Raji (cell line): ENCODE measurements around the gene ZNF10.

ENCODE experiments used
- POLR2A ChIP-seq: IDR thresholded peaks from 2 replicates; pipeline ENCODE4 v1.6.1; 2011; ENCODE audit warnings: low read depth, low read length, control low read depth; ENCODE audit not compliant: insufficient read depth

ZNF10 gene

DNA sequence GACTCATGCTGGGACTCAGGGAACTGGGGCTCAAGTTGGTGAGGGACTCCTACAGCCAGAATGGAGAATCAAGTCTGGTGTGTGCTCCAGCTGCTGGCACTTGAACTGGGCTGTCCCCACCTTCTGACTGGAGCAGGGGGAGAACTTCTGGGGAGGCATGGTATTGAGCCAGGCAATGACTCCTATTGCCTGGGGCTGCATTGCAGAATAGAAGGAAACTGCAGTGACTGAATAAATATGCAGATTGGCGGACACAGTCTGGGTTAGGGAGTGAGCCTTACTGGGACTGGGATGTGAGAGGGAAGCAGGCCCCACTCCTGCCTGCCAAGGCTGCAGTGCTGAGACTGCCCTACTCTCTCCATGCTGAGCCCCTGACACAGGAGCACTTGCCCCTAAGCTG lies 42.1 kb downstream of the ZNF10 start:
- TF ChIP-seq POLR2A, result no peak

DNA sequence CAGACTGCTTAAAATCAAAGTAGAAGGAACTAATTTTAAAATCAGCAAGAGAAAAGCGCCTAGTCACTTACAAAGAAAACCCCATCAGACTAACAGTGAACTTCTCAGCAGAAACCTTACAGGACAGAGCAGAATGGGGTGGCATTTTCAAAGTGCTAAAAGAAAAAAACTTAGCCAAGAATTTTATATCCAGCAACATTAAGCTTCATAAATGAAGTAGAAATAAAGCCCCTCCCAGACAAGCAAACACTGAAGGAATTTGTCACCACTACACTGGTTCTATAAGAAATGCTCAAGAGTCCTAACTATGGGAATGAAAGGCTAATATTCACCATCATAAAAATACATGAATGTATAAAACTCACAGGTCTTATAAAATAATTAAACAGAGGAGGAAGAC lies 44.5 kb downstream of the ZNF10 start:
- TF ChIP-seq POLR2A, result no peak

DNA sequence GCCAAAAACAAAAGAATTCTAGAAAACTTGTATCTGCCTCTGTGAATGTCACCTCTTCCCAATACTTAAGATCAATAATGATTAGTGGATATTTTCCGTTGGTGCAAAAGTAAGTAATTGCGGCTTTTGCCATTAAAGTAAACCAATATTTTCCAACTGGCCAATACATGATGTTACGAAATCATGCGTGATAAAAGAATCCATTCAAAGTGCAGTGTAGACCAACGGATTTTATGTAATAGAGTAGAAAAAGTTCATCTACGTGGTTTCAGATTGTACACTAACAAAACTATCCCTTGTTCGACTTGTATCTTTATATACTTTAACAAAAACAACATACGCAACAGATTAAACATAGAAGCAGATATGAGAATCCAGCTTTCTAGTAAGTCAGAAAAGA lies 50.2 kb downstream of the ZNF10 start:
- no peak for TF ChIP-seq POLR2A

DNA sequence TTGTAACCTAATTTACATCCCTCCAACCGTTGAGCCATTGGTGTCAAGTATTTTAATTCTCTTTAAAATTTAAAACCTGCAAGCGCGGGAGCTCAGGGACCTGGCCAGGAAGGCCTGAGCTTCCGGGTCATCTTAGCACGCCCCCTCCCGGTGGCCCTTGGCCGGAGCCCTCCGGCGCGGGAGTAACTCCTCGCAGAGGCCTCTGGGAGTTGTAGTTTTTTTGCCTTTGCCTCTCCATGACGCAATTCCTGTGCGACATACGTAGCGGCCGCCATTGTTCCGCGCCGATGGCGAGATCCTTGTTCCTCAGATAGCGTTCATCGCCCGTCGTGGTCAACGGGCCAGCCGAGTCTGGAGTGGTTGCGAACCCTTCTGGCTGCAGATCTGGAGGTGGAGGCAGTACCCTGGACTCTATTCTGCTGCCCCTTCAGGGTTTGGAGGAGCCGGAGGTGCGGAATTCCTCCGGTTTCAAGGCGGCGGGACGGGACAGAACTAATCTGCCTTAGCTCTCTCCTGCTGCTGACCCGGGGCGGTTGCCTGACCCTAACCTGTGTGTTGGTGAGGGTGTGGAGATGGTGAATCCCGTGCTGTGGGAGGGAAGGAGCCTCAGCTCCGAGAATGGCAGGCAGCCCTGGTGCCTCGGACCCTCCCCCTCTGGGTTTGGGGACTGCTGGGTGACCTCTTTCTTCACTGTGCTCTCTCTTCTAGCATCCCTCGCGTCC lies 51.0 kb downstream of the ZNF10 start, which contains the start of gene ZNF268:
Gene ZNF268, plus strand, starts transcription at position 258 of the 722 bp plus-strand sequence. CDS start 503 bp downstream, outside the sequence.
- TF ChIP-seq POLR2A, result peak; percentile 62

DNA sequence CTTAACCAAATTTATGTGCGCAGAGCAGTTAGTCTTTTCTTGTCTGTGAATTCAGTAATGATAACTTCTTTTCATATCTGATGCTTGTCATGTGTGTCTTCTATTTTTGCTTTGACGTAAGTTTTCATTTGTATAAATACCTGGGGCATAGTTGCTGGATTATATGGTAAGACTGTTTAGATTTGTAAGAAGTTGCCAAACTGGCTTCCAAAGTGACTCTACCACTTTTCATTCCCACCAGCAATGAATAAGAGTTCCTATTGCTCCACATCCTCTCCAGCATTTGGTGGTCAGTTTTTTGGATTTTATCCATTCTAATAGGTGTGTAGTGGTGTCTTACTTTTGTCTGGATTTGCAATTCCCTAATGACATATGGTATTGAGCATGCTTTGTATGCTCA lies 59.7 kb downstream of the ZNF10 start:
- no peak for TF ChIP-seq POLR2A

DNA sequence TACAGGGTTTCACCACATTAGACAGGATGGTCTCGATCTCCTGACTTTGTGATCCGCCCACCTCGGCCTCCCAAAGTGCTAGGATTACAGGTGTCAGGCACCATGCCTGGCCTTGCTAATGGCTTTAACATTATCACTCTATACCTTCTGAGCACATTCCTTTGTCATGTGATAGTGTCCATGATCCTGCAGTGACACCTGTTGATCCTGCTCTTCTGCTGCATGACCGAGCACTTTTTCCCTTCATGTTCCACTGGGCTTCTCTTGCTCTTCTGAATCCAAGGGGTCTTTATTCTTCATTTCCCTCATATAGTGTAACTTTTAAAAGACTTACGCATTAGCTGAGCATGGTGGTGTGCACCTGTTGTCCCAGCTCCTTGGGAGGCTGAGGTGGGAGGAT lies 62.4 kb downstream of the ZNF10 start:
- no peak for TF ChIP-seq POLR2A

DNA sequence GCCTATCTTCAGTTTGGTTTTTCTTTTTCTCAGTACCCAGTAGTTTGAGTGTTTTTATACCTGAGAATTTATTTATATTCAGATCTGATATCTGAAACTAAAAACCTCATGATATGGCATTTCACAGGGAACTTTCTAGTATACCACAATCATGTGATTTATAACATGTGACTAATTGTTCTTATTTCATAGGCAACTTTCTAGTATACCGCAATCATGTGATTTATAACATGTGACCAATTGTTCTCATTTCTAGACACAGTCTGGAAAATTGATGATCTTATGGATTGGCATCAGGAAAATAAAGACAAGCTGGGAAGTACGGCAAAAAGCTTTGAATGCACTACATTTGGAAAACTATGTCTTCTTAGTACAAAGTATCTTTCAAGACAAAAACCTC lies 71.5 kb downstream of the ZNF10 start:
- no peak for TF ChIP-seq POLR2A

DNA sequence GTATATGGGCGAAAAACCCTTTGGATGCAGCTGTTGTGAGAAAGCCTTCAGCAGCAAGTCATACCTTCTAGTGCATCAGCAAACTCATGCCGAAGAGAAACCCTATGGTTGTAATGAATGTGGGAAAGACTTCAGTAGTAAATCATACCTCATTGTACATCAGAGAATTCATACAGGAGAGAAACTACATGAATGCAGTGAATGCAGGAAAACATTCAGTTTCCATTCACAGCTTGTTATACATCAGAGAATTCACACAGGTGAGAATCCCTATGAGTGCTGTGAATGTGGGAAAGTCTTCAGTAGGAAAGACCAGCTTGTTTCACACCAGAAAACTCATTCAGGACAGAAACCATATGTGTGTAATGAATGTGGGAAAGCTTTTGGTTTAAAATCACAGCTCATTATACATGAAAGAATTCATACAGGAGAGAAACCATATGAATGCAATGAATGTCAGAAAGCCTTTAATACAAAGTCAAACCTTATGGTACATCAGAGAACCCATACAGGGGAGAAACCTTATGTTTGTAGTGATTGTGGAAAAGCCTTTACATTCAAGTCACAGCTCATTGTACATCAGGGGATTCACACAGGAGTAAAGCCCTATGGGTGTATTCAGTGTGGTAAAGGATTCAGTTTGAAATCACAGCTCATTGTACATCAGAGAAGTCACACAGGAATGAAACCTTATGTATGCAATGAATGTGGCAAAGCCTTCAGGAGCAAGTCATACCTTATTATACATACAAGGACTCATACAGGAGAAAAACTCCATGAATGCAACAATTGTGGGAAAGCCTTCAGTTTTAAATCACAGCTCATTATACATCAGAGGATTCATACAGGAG lies 72.3 kb downstream of the ZNF10 start:
- TF ChIP-seq POLR2A, result no peak

DNA sequence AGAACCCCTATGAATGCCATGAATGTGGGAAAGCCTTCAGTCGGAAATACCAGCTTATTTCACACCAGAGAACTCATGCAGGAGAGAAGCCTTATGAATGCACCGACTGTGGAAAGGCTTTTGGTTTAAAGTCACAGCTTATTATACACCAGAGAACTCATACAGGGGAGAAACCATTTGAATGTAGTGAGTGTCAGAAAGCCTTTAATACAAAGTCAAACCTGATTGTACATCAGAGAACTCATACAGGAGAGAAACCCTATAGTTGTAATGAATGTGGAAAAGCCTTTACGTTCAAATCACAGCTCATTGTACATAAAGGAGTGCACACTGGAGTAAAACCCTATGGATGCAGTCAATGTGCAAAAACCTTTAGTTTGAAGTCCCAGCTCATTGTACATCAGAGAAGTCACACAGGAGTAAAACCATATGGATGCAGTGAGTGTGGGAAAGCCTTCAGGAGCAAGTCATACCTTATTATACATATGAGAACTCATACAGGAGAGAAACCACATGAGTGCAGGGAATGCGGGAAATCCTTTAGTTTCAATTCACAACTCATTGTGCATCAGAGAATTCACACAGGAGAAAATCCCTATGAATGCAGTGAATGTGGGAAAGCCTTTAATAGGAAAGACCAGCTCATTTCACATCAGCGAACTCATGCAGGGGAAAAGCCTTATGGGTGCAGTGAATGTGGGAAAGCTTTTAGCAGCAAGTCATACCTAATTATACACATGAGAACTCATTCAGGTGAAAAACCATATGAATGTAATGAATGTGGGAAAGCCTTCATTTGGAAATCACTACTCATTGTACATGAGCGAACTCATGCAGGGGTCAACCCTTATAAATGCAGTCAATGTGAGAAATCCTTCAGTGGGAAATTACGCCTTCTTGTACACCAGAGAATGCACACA lies 73.2 kb downstream of the ZNF10 start:
- no peak for TF ChIP-seq POLR2A

DNA sequence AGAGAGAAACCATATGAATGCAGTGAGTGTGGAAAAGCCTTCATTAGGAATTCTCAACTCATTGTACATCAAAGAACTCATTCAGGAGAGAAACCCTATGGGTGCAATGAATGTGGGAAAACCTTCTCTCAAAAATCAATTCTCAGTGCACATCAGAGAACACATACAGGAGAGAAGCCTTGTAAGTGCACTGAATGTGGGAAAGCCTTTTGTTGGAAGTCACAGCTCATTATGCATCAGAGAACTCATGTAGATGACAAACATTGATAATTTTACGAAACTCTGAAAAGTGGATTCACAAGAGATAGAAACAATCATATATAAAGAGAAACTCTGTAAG lies 73.8 kb downstream of the ZNF10 start:
- TF ChIP-seq POLR2A, result no peak

DNA sequence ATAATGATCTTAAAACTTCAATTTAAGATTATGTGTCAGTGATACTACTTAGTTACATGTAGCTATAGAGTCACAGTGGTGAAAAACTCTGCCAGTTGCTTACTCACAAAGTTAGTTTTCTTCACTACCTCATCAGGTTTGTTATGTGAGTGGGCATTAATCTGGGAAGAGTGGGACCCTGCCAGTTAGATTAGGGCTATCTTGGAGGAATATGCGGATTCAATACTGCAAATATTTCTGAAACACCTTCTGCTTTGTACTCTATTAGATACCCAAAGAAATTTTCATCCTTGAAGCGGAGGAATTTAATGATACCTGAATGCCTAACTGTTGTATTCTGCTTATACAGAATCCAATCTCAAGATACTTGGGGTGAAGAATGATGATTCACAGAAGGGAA lies 76.0 kb downstream of the ZNF10 start:
- no peak for TF ChIP-seq POLR2A
